Stimulated activated naive CD4-positive, alpha-beta T cell (primary cell): ENCODE measurements around the gene ZNF599.
A peak's percentile ranks its signal among the peaks of the same experiment; 100 is the strongest.
"Not testable (repeated sequence)": the region's sequence is repeated elsewhere in the genome, so short reads cannot be mapped to it uniquely, and the experiment has no call there.

Source experiments
- DNase-seq, 6 experiments: peaks; one replicate each; lab custom pipeline; 2025; lab: John Stamatoyannopoulos, UW

Gene ZNF599

GRCh38 chr19:34772697-34773554 lies at the start of gene ZNF599:
ZNF599 (minus strand) TSS chr19:34773215; CDS start chr19:34772841, 374 bp downstream.
- peak; percentile 75 to 89 (median 82) for DNase-seq

- no peak for DNase-seq
Observed at GRCh38 chr19:34818270-34818669, 45.3 kb upstream of the ZNF599 start.

GRCh38 chr19:34816708-34817107 lies 43.7 kb upstream of the ZNF599 start:
- DNase-seq: no peak

GRCh38 chr19:34808566-34808965 lies 35.6 kb upstream of the ZNF599 start:
- no peak for DNase-seq

GRCh38 chr19:34806976-34807860 lies 34.2 kb upstream of the ZNF599 start:
- DNase-seq: no peak

GRCh38 chr19:34804115-34804514 lies 31.1 kb upstream of the ZNF599 start:
- no peak for DNase-seq

- not testable (repeated sequence) for DNase-seq
Observed at GRCh38 chr19:34796953-34797352, 23.9 kb upstream of the ZNF599 start.

GRCh38 chr19:34794066-34794960 lies 21.3 kb upstream of the ZNF599 start:
- DNase-seq: peak in 1 of 6 experiments; percentile 9

- no peak for DNase-seq
Observed at GRCh38 chr19:34793565-34793964, 20.6 kb upstream of the ZNF599 start.

GRCh38 chr19:34788074-34788473 lies 15.1 kb upstream of the ZNF599 start:
- no peak for DNase-seq

GRCh38 chr19:34787059-34787824 lies 14.2 kb upstream of the ZNF599 start:
- no peak for DNase-seq

- DNase-seq: no peak
Observed at GRCh38 chr19:34786236-34786635, 13.2 kb upstream of the ZNF599 start.

GRCh38 chr19:34779652-34780051 lies 6.6 kb upstream of the ZNF599 start:
- no peak for DNase-seq

GRCh38 chr19:34778342-34778741 lies 5.3 kb upstream of the ZNF599 start:
- DNase-seq: no peak

GRCh38 chr19:34774857-34775256 lies 1.8 kb upstream of the ZNF599 start:
- DNase-seq: no peak

GRCh38 chr19:34773555-34773864 lies 495 bp upstream of the ZNF599 start:
- no peak for DNase-seq

GRCh38 chr19:34767951-34768350 lies 5.1 kb downstream of the ZNF599 start:
- no peak for DNase-seq

GRCh38 chr19:34766386-34766785 lies 6.6 kb downstream of the ZNF599 start:
- DNase-seq: no peak

- no peak for DNase-seq
Observed at GRCh38 chr19:34759218-34759917, 13.6 kb downstream of the ZNF599 start.

GRCh38 chr19:34757441-34757840 lies 15.6 kb downstream of the ZNF599 start:
- no peak for DNase-seq
